Activated CD4-positive, alpha-beta memory T cell treated with anti-CD3 and anti-CD28 coated beads for 36 hours (primary cell): ENCODE results near the gene MRPS22. TPM values are rescaled to one million over a fixed set of nuclear protein-coding genes. Genes with fewer than 3 reads are reported as not detected.
"Not testable (repeated sequence)": the region's sequence is repeated elsewhere in the genome, so short reads cannot be mapped to it uniquely, and the experiment has no call there.

ENCODE experiments used
- CTCF ChIA-PET: fragments of 350-600 bp; sonication (Branson Sonifier 250); formaldehyde crosslinking; loops from one replicate; lab custom pipeline; 2021; ENCODE audit warnings: antibody characterized with exemption, inconsistent platforms; lab: Charles Lee
- POLR2A ChIA-PET: fragments of 350-600 bp; sonication (Branson Sonifier 250); formaldehyde crosslinking; loops from one replicate; lab custom pipeline; 2021; ENCODE audit warnings: antibody characterized with exemption; lab: Charles Lee
- DNase-seq: peaks from one replicate; pipeline ENCODE4 v3.0.0-alpha.2; 2020
- H3K27ac Mint-ChIP-seq: one replicate; pipeline ENCODE4 v1.8.0; 2021; ENCODE audit warnings: mixed read lengths
- H3K27me3 Mint-ChIP-seq: one replicate; pipeline ENCODE4 v1.8.0; 2021; ENCODE audit warnings: mixed read lengths
- H3K36me3 Mint-ChIP-seq: one replicate; pipeline ENCODE4 v1.8.0; 2021; ENCODE audit warnings: mixed read lengths
- H3K4me1 Mint-ChIP-seq: one replicate; pipeline ENCODE4 v1.8.0; 2021; ENCODE audit warnings: low read depth, mixed read lengths
- H3K4me3 Mint-ChIP-seq: one replicate; pipeline ENCODE4 v1.8.0; 2021; ENCODE audit warnings: mild to moderate bottlenecking, mixed read lengths
- H3K9me3 Mint-ChIP-seq: one replicate; pipeline ENCODE4 v1.8.0; 2021; ENCODE audit warnings: mixed read lengths
- intact Hi-C: fragments of 100-400 bp; cut with micrococcal nuclease; formaldehyde crosslinking; loops from one replicate; pipeline ENCODE4 v1.15.1; 2023
- total RNA-seq, 2 experiments: library from RNA; stranded (reverse); gene quantifications; one replicate each; pipeline ENCODE4 v1.2.3, GENCODE V29; 2021

MRPS22 gene
- total RNA-seq, 2 experiments from 2014 or later, result 49.9 to 50.2 TPM

DNA sequence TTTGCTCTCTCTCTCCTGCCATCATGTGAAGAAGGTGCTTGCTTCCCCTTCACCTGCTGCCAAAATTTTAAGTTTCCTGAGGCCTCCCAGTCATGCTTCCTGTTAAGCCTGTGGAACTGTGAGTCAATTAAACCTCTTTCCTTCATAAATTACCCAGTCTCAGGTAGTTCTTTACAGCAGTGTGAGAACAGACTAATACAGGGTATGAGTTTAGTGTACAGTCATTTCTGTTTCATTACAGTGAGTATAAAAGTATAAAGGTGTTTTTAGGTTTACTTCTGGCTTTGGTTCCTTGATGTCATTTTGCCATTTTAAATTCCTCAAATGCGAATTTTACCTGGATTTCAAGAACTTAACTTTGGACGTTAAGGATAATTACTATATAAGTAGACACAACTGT, 38.5 kb downstream of the MRPS22 start:
- intact Hi-C loops, H3K27me3 Mint-ChIP-seq, H3K4me3 Mint-ChIP-seq, DNase-seq, POLR2A ChIA-PET, H3K27ac Mint-ChIP-seq, H3K9me3 Mint-ChIP-seq, CTCF ChIA-PET: not testable (repeated sequence)
- H3K36me3 Mint-ChIP-seq, result peaks cover 31% of the 10 kb centered on the region
- peaks cover 54% of the 10 kb centered on the region for H3K4me1 Mint-ChIP-seq

DNA sequence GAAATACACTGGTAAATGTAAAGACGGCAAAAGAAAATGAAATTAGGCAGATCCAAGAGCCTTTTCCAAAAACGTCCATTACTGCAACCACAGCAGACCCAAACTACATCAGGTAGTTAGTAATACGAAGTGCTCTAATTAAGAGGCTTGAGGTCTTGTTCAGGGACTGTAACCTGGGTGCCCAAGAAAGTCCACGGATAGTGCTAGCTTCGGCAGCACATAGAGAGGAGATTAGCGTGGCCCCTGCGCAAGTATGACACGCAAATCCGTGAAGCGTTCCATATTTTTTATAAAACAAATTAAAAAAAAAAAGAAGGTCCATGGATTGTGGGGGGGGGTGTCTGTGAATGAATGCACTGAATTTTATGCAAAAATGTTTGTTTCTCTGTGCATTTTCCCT, 44.3 kb downstream of the MRPS22 start:
- Mint-ChIP-seq H3K4me3 (peak overlapping the region; percentile 29), H3K27ac (no peak overlapping the region), H3K9me3 (no peaks in the 10 kb centered on the region), H3K27me3 (no peaks in the 10 kb centered on the region), H3K36me3 (peaks cover 2% of the 10 kb centered on the region), H3K4me1 (peaks cover 44% of the 10 kb centered on the region)
- DNase-seq, result no peak
- POLR2A ChIA-PET, result no interaction called here
- intact Hi-C loops, result loop anchor here (2.0 kb wide), 1 partner anchor 29 kb away; no protein-coding TSS in a partner anchor
- CTCF ChIA-PET, result no interaction called here

GRCh38 chr3:139388821-139389551, 45.2 kb downstream of the MRPS22 start:
- ChIA-PET POLR2A (interaction anchor here (1.2 to 1.6 kb wide), 3 partner anchors 15 to 794 kb away, joined by 3 to 6 read pairs (median 4); partner anchors contain the start of genes CEP70 and MRPS22), CTCF (interaction anchor here (1.2 kb wide), 2 partner anchors 8 to 448 kb away, joined by 3 read pairs; no protein-coding TSS in a partner anchor)
- peak overlapping the region; percentile 91 for H3K27ac Mint-ChIP-seq
- no peaks in the 10 kb centered on the region for H3K27me3 Mint-ChIP-seq
- no peak for DNase-seq
- peak overlapping the region; percentile 92 for H3K4me3 Mint-ChIP-seq
- H3K9me3 Mint-ChIP-seq, result no peaks in the 10 kb centered on the region
- intact Hi-C loops, result loop anchor here (1.0 to 2.0 kb wide), 2 partner anchors 30 to 46 kb away; no protein-coding TSS in a partner anchor
- peaks cover 42% of the 10 kb centered on the region for H3K4me1 Mint-ChIP-seq
- peaks cover 2% of the 10 kb centered on the region for H3K36me3 Mint-ChIP-seq

GRCh38 chr3:139389552-139390368, 45.9 kb downstream of the MRPS22 start, which contains the start of gene COPB2:
COPB2 (minus strand) TSS chr3:139389647; CDS start chr3:139389550, 97 bp downstream.
- Mint-ChIP-seq H3K4me1 (peaks cover 38% of the 10 kb centered on the region), H3K4me3 (peak within 1 kb of the TSS; percentile 92), H3K27ac (peak within 1 kb of the TSS; percentile 91), H3K36me3 (peaks cover 2% of the 10 kb centered on the region), H3K27me3 (no peaks in the 10 kb centered on the region), H3K9me3 (no peaks in the 10 kb centered on the region)
- ChIA-PET POLR2A (interaction anchor here (1.2 to 1.6 kb wide), 3 partner anchors 14 to 795 kb away, joined by 3 to 6 read pairs (median 4); partner anchors contain the start of genes CEP70 and MRPS22), CTCF (interaction anchor here (1.2 kb wide), 2 partner anchors 9 to 449 kb away, joined by 3 read pairs; no protein-coding TSS in a partner anchor)
- DNase-seq, result peak; percentile 98
- intact Hi-C loops, result loop anchor here (1.0 to 2.0 kb wide), 2 partner anchors 31 to 46 kb away; no protein-coding TSS in a partner anchor

DNA sequence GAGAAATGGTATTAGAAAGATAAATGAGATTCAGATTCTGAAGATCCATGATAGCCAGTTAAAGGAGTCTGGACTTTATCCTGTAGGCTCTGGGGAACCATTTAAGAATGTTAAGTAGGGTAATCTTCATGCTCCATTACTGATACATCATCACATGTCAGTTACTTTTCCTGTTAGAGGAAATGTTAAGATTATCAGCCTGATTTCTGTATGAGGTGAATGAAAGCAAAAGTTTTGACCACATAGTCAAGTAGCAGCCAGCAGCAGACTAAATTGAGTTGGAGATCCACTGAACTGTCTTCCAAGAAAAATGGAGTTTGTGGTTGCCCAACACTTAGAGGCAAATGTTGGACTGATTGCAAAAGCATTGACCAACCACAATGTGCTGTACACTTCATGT, 50.3 kb downstream of the MRPS22 start:
- ChIA-PET POLR2A (no interaction called here), CTCF (no interaction called here)
- H3K36me3 Mint-ChIP-seq, result peaks cover under 1% of the 10 kb centered on the region
- no peaks in the 10 kb centered on the region for H3K9me3 Mint-ChIP-seq
- no peak overlapping the region for H3K27ac Mint-ChIP-seq
- peaks cover 1% of the 10 kb centered on the region for H3K27me3 Mint-ChIP-seq
- no peak overlapping the region for H3K4me3 Mint-ChIP-seq
- no peak for DNase-seq
- intact Hi-C loops, result no loop called here
- peaks cover 9% of the 10 kb centered on the region for H3K4me1 Mint-ChIP-seq

- Mint-ChIP-seq H3K4me1 (no peaks in the 10 kb centered on the region), H3K27me3 (peaks cover 2% of the 10 kb centered on the region), H3K27ac (no peak overlapping the region), H3K36me3 (peaks cover under 1% of the 10 kb centered on the region), H3K4me3 (no peak overlapping the region), H3K9me3 (peaks cover 8% of the 10 kb centered on the region)
- intact Hi-C loops, result no loop called here
- DNase-seq, result no peak
- POLR2A ChIA-PET, result no interaction called here
- CTCF ChIA-PET, result interaction anchor here (0.6 kb wide), 1 partner anchor 31 kb away, joined by 3 read pairs; no protein-coding TSS in a partner anchor
Measured at GRCh38 chr3:139396707-139397106, 52.9 kb downstream of the MRPS22 start.

- DNase-seq, intact Hi-C loops, H3K27me3 Mint-ChIP-seq, H3K27ac Mint-ChIP-seq, POLR2A ChIA-PET, H3K4me1 Mint-ChIP-seq, H3K4me3 Mint-ChIP-seq, CTCF ChIA-PET: not testable (repeated sequence)
- Mint-ChIP-seq H3K9me3 (peaks cover 36% of the 10 kb centered on the region), H3K36me3 (peaks cover 15% of the 10 kb centered on the region)
Measured at GRCh38 chr3:139401155-139401554, 57.3 kb downstream of the MRPS22 start.

Other genes starting within 250 kb of the MRPS22 start
- 100 to 1,000 TPM; 104 TPM for gene COPB2, start 45.6 kb downstream of the MRPS22 start, total RNA-seq
- not detected for gene RBP2, start 132.5 kb downstream of the MRPS22 start, total RNA-seq
- gene RBP1, start 195.7 kb downstream of the MRPS22 start, total RNA-seq, result not detected